Kidney epithelial cell (primary cell): ENCODE measurements around the gene LPIN3. TPM values are rescaled to one million over a fixed set of nuclear protein-coding genes. Genes with fewer than 3 reads are reported as not detected.
A peak's percentile ranks its signal among the peaks of the same experiment; 100 is the strongest.

Experiments used
- DNase-seq: peaks from one replicate; pipeline ENCODE4 v3.0.0-alpha.2; 2010; ENCODE audit warnings: low read depth
- H3K27me3 ChIP-seq: 2 replicates; pipeline ENCODE4 v1.6.0; 2011; ENCODE audit warnings: low read length; ENCODE audit not compliant: control insufficient read depth, insufficient read depth
- H3K36me3 ChIP-seq: 2 replicates; pipeline ENCODE4 v1.5.1; 2011; ENCODE audit warnings: low read length; ENCODE audit not compliant: control insufficient read depth, insufficient read depth
- H3K4me3 ChIP-seq: 2 replicates; pipeline ENCODE4 v1.5.1; 2011; ENCODE audit warnings: low read depth, mild to moderate bottlenecking, control low read depth, low read length
- total RNA-seq: library from RNA; depleted of rRNA; stranded (reverse); fragments of >200 nt; gene quantifications from 2 replicates; pipeline ENCODE4 v1.2.3, GENCODE V29; 2015
- TF ChIP-seq, protein P1 (sequence below): IDR thresholded peaks from 2 replicates; pipeline ENCODE4 v1.5.1; 2011; ENCODE audit warnings: mild to moderate bottlenecking, moderate library complexity, low read length, control low read depth, inconsistent platforms; ENCODE audit not compliant: insufficient read depth, poor library complexity, severe bottlenecking

The LPIN3 gene
- total RNA-seq, 1 donor from 2014 or later, result 14.7 TPM

DNA sequence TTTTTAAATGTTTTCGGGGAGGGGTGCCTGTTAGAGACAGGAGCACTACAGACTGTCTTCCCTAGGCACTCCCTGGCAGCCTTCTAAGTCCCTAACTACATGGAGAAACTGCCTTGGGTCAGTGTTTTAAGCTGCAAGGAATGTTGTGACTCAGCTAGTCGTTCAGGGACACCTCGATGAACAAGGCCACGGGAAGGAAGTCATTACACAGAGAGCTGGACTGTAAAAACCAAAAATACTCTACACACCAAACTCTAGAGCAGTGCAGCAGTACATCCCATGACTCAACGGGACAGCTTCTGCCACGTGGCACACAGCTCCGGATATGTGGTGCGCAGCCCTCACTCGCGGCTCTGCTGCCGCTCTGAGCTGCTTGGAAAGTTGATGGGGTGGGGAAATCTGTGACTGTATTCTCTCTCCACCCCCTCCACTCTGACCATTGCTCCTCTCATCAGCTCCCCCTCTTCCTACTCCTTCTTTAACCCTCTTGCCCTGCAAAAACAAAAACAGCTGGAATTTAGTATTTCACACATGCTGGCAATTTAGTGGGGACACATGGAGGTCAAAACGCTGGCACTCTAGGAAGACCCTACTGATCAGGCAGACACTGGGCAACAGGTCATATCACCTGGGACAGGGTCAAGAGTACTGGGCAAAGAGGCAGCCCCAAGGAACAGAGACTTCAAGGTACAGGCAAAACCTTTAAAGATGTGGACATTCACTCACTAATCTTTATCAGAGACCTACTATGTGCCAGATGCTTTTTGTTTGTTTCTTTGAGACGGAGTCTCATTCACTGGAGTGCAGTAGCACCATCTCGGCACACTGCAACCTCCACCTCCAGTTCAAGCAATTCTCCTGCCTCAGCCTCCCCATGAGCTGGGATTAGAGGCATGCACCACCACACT, 10.9 kb upstream of the LPIN3 start:
- peak; percentile 99 for DNase-seq
- Histone ChIP-seq H3K36me3 (no peaks in the 10 kb centered on the region), H3K27me3 (no peaks in the 10 kb centered on the region), H3K4me3 (no peak overlapping the region)
- TF ChIP-seq, protein P1, sequence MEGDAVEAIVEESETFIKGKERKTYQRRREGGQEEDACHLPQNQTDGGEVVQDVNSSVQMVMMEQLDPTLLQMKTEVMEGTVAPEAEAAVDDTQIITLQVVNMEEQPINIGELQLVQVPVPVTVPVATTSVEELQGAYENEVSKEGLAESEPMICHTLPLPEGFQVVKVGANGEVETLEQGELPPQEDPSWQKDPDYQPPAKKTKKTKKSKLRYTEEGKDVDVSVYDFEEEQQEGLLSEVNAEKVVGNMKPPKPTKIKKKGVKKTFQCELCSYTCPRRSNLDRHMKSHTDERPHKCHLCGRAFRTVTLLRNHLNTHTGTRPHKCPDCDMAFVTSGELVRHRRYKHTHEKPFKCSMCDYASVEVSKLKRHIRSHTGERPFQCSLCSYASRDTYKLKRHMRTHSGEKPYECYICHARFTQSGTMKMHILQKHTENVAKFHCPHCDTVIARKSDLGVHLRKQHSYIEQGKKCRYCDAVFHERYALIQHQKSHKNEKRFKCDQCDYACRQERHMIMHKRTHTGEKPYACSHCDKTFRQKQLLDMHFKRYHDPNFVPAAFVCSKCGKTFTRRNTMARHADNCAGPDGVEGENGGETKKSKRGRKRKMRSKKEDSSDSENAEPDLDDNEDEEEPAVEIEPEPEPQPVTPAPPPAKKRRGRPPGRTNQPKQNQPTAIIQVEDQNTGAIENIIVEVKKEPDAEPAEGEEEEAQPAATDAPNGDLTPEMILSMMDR, result no peak

DNA sequence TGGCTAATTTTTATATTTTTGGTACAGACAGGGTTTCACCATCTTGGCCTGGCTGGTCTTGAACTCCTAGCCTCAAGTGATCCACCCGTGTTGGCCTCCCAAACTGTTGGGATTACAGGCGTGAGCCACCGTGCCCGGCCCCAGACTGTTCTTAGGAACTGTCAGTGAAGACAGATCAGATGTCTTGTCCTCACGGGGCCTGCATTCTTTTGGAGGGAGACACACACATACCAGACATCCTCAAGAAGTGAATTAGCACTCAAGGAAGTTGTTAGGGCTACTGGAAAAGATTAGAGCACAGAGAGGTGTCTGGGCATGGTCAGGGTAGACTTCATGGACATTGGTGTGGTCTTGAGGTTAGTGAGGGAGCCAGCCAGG, 10.3 kb upstream of the LPIN3 start:
- TF ChIP-seq, protein P1, result no peak
- no peaks in the 10 kb centered on the region for H3K36me3 ChIP-seq
- no peak for DNase-seq
- H3K4me3 ChIP-seq, result no peak overlapping the region
- no peaks in the 10 kb centered on the region for H3K27me3 ChIP-seq

DNA sequence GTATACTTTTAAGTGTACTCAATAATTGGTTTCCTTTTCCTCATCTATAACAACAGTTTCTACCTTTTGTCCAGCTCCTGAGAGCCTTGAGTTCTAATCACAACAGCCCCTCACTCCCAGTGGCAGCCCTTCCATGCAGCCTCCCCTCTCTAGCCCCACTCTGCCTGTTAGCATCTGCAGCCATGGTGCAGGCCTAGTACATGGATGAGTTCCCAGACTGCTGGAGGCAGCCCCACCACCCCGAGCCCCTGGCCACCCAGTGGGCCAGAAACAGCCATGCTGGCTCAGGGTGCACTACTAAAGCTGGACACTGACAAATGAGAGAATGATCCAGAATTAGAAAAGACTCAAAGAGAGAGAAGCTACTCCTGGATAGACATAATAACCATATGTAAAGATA, 9.7 kb upstream of the LPIN3 start:
- Histone ChIP-seq H3K27me3 (no peaks in the 10 kb centered on the region), H3K36me3 (no peaks in the 10 kb centered on the region), H3K4me3 (no peak overlapping the region)
- no peak for DNase-seq
- TF ChIP-seq, protein P1, result no peak

DNA sequence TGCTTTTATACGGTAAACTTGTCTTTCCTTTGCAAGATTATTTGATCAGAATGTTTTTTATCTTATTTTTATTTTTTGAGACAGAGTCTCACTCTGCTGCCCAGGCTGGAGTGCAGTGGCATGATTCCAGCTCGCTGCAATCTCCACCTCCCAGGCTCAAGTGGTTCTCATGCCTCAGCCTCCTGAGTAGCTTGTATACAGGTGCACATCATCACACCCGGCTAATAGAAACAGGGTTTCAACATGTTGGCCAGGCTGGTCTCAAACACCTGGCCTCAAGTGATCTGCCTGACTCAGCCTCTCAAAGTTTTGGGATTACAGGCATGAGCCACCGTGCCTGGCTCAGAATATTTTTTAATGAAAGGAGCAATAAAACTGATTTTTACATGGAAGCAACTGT, 8.9 kb upstream of the LPIN3 start:
- TF ChIP-seq, protein P1, result no peak
- Histone ChIP-seq H3K4me3 (no peak overlapping the region), H3K27me3 (no peaks in the 10 kb centered on the region), H3K36me3 (no peaks in the 10 kb centered on the region)
- no peak for DNase-seq

DNA sequence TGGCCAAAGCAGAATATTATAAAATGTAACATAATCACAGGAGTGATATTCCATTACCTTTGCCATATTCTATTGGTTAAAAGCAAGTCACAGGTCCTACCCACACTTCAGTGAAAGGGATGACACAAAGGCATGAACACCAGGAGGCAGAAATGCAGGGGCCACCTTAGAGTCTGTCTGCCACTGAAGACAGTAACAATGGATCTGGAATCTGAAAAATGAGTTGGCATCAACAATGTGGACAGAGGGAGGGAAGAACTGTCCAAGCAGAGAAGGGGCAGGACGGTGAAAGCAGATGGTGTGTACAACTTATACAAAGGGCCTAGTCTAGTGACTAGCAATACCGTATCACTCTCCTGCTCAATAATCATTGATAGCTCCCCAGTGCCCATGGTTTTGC, 6.6 kb upstream of the LPIN3 start:
- no peaks in the 10 kb centered on the region for H3K36me3 ChIP-seq
- TF ChIP-seq, protein P1, result no peak
- no peak for DNase-seq
- H3K27me3 ChIP-seq, result no peaks in the 10 kb centered on the region
- H3K4me3 ChIP-seq, result no peak overlapping the region
